ENCODE data around the gene VN1R4. TPM values are rescaled to one million over a fixed set of nuclear protein-coding genes. Genes with fewer than 3 reads are reported as not detected.
"Not testable (repeated sequence)": the region's sequence is repeated elsewhere in the genome, so short reads cannot be mapped to it uniquely, and the experiment has no call there.

The VN1R4 gene, protein sequence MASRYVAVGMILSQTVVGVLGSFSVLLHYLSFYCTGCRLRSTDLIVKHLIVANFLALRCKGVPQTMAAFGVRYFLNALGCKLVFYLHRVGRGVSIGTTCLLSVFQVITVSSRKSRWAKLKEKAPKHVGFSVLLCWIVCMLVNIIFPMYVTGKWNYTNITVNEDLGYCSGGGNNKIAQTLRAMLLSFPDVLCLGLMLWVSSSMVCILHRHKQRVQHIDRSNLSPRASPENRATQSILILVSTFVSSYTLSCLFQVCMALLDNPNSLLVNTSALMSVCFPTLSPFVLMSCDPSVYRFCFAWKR
- not detected for total RNA-seq
- long read RNA-seq = 0 reads

DNA sequence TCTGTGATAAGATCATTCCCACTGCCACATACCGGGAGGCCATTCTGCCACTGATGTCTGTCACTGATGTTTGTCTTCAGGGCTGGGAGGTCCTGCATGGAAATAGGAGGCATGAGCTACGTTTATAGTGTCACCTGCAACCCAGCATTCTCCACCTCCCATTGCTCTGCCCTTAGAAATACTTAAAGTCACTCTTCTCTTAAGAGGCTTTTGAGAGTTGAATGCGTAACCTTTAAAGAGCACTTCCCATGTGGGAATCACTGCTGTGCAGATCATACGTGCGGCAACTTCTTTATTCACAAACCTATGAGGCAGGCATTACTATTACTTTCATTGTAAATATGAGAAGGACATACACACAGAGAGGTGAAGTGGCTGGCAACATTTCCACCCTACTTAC is at the start of gene VN1R4:
Gene VN1R4, minus strand, starts transcription at position 101 of the 400 bp plus-strand sequence. Its CDS starts 58 bp downstream, at position 43.
- ATAC-seq; intact Hi-C loops (cut with DNase I); DNase-seq: not testable (repeated sequence)

DNA sequence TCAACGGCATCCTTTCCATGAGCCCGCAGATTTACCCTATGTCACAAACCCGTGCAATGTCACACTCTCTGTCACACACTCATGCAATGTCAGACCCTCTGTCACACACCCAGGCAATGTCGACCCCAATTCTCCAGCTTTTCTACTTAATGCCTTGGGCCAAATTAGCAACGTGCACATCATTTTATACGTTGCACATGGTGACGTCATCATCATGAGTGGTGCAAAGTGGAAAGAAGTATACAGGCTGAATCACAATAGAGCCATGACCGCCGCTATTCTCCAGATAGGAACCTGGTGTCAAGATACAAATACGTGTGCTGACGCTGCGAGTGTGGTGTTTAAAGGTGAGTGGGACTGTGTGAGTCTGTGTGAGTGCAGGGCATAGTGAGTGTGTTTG is 44.4 kb upstream of the VN1R4 start:
- intact Hi-C loops (cut with DNase I) = no loop called here
- no peak for ATAC-seq
- DNase-seq = no peak

DNA sequence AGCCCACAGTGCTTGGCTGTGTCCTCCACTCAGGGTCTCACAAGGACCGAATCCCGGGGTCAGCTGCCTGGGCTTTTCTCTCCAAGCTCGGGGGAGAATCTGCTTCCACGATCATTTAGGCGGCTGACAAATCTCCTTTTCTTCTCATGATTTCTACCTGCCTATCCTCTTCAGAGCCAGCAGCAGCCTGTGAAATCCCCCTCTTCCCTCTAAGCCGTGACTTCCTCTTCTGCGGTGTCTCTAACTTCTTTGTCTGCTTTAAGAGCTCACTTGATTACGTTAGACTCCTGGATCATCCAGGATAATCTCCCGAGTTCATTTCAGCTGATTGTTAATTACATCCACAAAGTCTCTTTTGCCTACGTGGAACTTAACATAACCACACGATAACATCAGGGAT is 43.5 kb upstream of the VN1R4 start:
- intact Hi-C loops (cut with DNase I) = no loop called here
- ATAC-seq = no peak
- no peak for DNase-seq

DNA sequence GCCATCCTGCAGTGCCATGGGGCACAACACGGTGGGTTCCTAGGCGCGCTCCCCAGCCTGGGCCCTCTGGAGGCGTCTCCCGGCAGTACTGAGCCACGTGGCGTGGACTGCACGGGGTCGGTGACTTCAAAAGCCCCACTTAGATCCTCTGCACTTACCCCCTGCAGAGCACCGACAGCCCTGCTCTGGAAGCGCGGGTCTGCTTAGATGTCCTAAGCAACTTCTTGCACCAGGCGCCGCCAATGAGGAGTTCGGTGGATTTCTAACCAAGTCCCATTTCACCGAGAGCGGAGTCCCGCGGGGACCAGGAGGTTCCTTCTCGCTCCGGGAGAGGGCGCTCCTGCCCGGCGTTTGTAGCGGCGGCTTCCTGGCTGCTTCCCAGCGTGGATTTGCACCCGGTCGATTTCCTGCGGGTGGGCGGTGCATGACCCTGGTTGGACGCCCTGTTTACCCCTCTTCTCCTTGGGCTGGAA is 40.9 kb upstream of the VN1R4 start:
- intact Hi-C loops (cut with DNase I) = no loop called here
- ATAC-seq = peak in 1 of 2 donors; percentile 43
- peak; percentile 32 for DNase-seq

DNA sequence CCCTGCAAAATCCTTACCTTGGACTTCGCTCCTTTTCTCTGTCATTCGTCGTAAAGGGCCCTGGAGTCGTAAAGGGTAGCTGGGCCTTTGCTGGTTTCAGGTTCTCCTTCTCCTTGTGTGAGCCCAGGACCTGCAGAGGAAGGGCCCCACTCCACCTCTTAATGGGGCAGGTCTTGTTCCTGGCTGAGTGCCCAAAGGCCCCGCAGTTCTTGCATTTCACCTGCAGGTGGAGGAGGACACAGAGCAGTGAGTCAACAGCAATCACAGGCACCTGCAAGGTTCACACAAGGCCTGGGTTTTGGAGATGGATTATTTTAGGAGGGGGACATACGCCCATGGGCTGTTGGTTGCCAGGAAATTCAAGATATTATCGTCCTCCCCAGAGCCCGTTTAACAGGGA is 33.8 kb upstream of the VN1R4 start:
- DNase-seq; intact Hi-C loops (cut with DNase I); ATAC-seq: not testable (repeated sequence)

DNA sequence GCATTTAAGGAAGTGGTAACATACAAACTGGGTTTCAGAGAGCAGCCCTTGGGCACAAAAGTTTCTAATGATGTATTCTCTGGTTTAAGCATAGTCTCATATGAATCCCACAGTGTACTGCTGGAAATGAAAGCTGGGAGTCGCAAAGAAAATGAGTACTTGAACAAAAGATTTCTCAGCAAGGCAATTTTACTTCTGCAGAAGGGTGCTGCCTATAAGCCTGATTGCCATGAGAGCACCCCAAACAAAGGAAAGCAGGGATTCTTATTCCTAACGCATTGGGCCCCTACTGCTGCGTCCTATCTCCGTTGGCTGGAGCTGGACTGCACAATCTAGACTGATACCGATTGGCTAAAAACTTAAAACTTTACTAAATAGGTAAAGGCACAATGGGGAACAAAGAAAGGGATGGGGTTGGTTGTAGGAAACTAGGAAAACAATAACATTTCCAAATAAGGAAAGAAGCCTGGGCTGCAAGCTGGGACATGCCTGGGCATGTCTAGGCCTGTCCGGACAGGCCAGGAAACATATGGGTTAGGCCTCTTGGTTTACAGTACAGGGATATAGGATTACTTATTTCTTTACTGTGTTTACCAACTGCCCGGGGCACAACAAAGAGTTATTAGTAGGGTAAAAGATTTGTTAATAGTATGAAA is 27.4 kb upstream of the VN1R4 start:
- DNase-seq (no peak), ATAC-seq (no peak)
- intact Hi-C loops (cut with DNase I) = no loop called here

DNA sequence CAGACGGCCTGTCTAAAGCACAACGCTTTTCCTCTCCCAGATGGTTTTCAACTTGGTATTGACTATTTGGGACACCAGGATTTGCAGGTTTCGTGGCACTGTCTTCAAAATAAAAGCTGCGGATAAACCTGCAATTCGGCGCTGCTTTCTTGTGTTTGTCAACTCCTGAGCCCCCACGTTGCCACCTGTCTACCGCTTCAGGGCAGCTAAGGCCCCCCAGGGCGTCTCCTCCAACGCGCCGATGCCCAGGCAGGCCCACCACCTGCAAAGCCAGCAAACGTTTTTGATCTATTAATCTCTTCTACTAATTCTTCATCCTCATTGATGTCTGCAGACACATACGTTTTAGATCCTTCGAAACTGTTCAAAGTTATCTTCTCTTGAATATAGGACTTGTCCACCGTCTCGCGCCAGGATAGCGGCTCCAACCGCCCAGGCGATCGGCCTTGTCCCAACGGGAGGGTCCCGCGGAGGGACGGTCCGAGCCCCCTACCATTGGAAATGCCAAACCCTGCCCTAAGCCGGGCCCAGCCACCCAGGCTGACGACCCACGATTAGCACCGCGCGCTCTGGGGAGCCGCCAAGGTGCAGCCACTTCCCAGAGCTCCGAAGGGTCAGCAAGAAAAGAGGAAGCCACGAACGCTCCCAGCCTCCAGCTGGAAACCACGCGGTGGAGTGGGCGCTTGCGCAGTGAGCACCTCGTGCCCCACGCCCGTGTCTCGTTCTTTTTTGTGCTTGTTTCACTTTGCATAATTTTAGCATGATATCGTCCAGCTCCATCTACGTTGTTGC is 23.4 kb upstream of the VN1R4 start:
- ATAC-seq (no peak), DNase-seq (no peak)
- intact Hi-C loops (cut with DNase I) = no loop called here

DNA sequence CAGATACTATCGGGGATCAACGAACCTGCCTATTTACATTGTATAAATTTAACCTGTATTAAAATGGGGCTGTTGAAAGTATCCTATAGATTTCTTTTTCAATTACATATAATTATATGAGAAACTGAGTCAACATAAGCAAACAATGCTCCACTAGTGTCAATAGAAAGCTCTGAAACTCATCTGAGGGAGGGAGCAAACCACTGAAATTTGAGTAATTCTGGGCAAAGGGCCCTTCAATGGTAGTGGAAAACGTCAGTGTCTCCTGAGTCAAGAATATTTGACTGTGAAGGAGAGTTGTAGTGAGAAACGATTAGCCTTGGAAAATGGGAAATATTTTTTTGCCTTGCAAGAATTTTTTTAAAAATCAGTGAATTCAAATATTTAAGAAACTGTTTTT is 17.6 kb upstream of the VN1R4 start:
- ATAC-seq = no peak
- intact Hi-C loops (cut with DNase I) = no loop called here
- no peak for DNase-seq

DNA sequence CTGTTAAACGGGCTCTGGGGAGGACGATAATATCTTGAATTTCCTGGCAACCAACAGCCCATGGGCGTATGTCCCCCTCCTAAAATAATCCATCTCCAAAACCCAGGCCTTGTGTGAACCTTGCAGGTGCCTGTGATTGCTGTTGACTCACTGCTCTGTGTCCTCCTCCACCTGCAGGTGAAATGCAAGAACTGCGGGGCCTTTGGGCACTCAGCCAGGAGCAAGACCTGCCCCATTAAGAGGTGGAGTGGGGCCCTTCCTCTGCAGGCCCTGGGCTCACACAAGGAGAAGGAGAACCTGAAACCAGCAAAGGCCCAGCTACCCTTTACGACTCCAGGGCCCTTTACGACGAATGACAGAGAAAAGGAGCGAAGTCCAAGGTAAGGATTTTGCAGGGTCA is 14.4 kb upstream of the VN1R4 start:
- ATAC-seq; intact Hi-C loops (cut with DNase I): not testable (repeated sequence)
- DNase-seq = peak; percentile 21

DNA sequence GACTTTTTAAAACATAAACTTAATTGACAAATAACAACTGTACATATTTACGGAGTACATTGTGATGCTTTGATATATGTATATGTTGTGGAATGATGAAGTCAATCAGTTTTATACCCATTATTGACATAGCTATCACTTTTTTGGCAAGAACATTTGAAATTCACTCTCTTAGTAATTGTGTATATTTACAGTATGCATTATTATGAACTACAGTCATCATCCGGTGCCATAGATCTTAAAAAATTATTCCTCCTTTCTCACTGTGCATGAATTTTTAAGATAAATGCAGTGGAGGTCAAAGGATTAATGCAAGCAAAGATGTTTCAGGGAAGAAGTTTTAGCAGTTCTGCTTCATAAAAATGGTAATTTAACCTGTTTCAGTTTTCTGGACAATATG is 8.0 kb upstream of the VN1R4 start:
- DNase-seq (no peak), ATAC-seq (no peak)
- intact Hi-C loops (cut with DNase I) = no loop called here

DNA sequence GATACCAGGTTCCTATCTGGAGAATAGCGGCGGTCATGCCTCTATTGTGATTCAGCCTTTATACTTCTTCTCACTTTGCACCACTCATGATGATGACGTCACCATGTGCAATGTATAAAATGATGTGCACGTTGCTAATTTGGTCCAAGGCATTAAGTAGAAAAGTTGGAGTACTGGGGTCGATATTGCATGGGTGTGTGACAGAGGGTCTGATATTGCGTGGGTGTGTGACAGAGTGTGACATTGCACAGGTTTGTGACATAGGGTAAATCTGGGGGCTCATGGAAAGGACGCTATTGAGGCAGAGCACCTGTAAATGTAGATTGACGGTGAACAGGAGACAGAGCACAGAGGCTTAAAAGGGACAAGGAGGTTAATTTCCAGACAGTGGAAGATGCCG is 4.5 kb upstream of the VN1R4 start:
- no peak for DNase-seq
- intact Hi-C loops (cut with DNase I) = no loop called here
- no peak for ATAC-seq

DNA sequence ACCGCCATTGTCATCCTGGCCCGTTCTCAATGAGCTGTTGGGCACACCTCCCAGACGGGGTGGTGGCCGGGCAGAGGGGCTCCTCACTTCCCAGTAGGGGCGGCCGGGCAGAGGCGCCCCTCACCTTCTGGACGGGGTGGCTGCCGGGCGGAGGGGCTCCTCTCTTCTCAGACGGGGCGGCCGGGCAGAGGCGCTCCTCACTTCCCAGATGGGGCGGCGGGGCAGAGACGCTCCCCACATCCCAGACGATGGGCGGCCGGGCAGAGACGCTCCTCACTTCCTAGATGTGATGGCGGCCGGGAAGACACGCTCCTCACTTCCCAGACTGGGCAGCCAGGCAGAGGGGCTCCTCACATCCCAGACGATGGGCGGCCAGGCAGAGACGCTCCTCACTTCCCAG is 2.3 kb upstream of the VN1R4 start:
- DNase-seq; intact Hi-C loops (cut with DNase I); ATAC-seq: not testable (repeated sequence)

DNA sequence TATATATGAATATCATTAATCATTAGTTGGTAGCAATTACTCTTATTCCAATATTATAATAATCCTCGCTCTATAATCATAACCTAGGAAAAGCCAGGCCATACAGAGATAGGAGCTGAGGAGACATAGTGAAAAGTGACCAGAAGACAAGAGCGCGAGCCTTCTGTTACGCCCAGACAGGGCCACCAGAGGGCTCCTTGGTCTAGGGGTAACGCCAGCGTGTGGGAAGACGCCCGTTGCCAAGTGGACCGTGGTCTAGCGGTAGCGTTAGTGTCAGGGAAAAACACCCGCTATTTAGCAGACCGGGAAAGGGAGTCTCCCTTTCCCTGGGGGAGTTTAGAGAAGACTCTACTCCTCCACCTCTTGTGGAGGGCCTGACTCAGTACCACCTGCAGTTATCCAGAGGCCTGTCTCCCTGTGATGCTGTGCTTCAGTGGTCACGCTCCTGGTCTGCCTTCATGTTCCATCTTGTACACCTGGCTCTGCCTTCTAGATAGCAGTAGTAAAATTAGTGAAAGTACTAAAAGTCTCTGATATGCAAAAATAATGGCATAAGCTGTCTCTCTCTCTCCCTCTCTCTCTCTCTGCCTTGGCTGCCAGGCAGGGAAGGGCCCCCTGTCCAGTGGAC is 9.7 kb downstream of the VN1R4 start, which contains the start of gene VN1R2:
Gene VN1R2, plus strand, starts transcription at position 578 of the 628 bp plus-strand sequence. CDS start 84 bp downstream, outside the sequence.
- DNase-seq, ATAC-seq: not testable (repeated sequence)
- intact Hi-C loops (cut with DNase I) = loop anchor here in 1 of 2 donors (10.0 kb wide), 1 partner anchor 267 kb away; no protein-coding TSS in a partner anchor

DNA sequence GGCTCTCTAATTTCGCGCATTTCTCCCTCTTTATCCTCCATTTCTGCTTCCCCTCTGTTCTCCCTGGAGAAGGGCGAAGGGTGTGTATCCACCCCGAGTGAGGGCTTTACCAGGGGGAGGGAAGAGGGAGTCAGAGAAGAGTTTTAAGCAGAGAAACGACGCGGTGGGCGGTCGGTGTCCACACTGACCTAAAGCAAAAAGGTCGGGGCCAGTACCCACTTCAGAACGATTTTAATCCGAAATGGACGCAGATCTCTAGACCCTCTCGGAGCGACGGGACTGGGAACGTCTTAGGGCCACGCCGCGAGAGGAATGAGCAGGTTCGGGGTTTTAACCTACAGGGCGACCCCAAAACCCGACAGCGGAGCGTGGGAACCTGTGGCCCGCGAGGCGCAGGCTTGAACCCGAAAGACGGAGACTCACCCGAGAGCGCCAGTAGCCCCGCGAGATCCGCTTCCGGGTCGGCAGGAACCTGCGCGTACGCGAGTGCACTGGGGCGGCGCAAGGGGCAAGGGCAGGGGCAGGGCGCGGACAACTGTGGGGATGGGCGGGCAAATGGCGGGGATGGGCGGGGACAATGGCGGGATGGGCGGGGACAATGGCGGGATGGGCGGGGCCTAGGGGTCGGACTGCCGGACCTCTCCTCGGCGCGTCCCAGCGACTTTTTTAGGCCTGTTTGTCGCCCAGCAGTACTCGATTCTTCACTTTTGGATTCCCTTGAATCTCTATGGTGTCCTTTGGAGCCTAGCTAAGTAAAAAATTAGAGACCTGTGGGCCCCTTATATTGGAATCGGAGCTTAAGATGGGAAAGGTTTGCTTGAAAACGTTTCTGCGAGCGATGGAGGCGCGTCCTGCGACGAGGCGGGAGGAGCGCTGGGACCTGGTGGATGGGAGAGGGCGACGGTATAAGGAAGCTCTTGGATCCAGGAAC is 12.8 kb downstream of the VN1R4 start, which contains the start of gene ZNF677:
Gene ZNF677, minus strand, starts transcription at position 463 of the 931 bp plus-strand sequence. CDS start 3,323 bp downstream, outside the sequence.
- intact Hi-C loops (cut with DNase I) = loop anchor here in 1 of 2 donors (2.0 to 10.0 kb wide), 2 partner anchors 78 to 270 kb away; partner anchors contain the start of gene ZNF845
- ATAC-seq (peak; percentile 100), DNase-seq (peak; percentile 96)

DNA sequence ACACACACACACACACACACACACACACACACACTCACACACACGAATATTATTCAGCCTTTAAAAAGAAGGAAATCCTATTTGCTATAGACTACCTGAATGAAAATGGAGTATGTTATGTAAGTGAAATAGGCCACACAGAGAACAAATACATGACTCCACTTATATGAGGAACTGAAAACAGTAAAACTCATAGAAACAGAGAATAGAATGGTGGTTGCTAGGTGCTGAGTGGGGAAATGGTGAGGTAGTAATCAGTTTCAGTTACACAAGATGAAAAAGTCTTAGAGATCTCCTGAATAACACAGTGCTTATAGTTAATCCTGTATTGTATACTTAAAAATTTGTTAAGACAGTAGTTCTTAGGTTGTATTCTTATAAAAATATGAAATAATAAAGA is 21.0 kb downstream of the VN1R4 start:
- intact Hi-C loops (cut with DNase I) = no loop called here
- DNase-seq (no peak), ATAC-seq (no peak)

DNA sequence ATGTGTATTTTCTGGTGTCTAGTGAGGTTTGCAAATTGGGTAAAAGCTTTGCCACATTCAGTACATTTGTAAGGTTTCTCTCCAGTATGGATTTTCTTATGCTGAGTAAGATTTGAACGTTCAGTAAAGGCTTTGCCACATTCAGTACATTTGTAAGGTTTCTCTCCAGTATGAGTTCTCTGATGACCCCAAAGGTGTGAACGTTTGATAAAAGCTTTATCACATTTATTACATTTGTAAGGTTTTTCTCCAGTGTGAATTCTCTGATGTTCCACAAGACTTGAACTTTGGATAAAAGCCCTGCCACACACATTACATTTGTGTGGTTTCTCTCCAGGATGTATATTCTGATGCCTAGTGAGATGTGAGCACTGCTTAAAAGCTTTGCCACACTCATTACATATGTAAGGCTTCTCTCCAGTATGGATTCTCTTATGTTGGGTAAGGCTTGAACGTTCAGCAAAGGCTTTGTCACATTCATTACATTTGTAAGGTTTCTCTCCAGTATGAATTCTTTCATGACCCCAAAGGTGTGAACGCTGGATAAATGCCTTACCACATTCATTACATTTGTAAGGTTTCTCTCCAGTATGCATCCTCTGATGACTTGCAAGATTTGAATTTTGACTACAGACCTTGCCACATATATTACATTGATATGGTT is 30.3 kb downstream of the VN1R4 start:
- ATAC-seq (no peak), DNase-seq (no peak)
- intact Hi-C loops (cut with DNase I) = no loop called here

DNA sequence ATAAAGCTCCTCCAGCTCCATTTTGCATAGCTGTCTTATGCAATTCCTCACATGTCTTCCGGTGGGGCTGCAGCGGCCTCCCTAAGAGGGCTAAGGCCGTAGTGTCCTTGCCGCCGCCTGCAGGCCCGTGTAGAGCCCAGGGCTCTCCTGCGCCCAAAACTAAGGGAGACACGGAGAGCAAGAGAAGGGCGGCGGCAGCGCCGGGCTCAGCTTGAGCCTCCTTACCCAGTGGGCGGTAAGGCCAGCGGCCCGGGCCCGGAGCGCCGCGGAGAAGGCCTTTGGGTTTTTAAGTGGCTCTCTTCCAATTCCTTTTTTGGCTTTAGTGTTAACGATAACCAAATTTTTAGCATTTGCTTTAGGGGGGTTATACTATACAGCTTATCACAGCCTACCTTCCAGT is 42.9 kb downstream of the VN1R4 start:
- DNase-seq = no peak

More for the DNA sequence above, 42.9 kb downstream of the VN1R4 start:
- intact Hi-C loops (cut with DNase I) = no loop called here
- no peak for ATAC-seq

All from left cardiac atrium (tissue), 4 donors.